Heart left ventricle (tissue), 16 donors: Measurements from ENCODE around the gene HMHB1. TPM values are rescaled to one million over a fixed set of nuclear protein-coding genes. Genes with fewer than 3 reads are reported as not detected.

ENCODE experiments used
- ATAC-seq, 4 donors: fragments of 200-7000 bp; cut with Tn5 transposase; one replicate each; pipeline ENCODE4 v1.9.1; 2020 to 2022; ENCODE audit warnings: moderate library complexity in 4 of 4, mild to moderate bottlenecking in 3 of 4, moderate number of reproducible peaks in 1 of 4
- DNase-seq, 5 donors: peaks; one replicate each; pipeline ENCODE4 v3.0.0-alpha.2; 2020
- H3K27ac ChIP-seq, 12 donors: fragments of 200-600 bp; sonication (generic) in 4 of 12; one replicate each; pipeline versions ENCODE4 v1.5.0 to v1.8.0; 2016 to 2022; ENCODE audit warnings: mild to moderate bottlenecking in 2 of 12
- H3K27me3 ChIP-seq, 9 donors: fragments of 200-600 bp; sonication (generic) in 2 of 9; one replicate each; pipeline versions ENCODE4 v1.5.1 to v1.8.0; 2016 to 2022; ENCODE audit warnings: mild to moderate bottlenecking in 3 of 9
- H3K36me3 ChIP-seq, 9 donors: fragments of 200-600 bp; sonication (generic) in 2 of 9; one replicate each; pipeline versions ENCODE4 v1.5.0 to v1.8.0; 2018 to 2022; ENCODE audit warnings: mild to moderate bottlenecking in 2 of 9
- H3K4me1 ChIP-seq, 12 donors: fragments of 200-600 bp; sonication (generic) in 4 of 12; one replicate each; pipeline versions ENCODE4 v1.5.0 to v1.8.0; 2016 to 2022; ENCODE audit warnings: mild to moderate bottlenecking in 3 of 12
- H3K4me3 ChIP-seq, 12 donors: fragments of 200-600 bp; sonication (generic) in 4 of 12; one replicate each; pipeline versions ENCODE4 v1.5.0 to v1.8.0; 2017 to 2022; ENCODE audit warnings: mild to moderate bottlenecking in 9 of 12, moderate library complexity in 4 of 12
- H3K9me3 ChIP-seq, 12 donors: fragments of 200-600 bp; sonication (generic) in 4 of 12; one replicate each; pipeline versions ENCODE4 v1.5.0 to v1.8.0; 2016 to 2022; ENCODE audit warnings: mild to moderate bottlenecking in 1 of 12
- CTCF ChIP-seq, 12 donors: fragments of 200-600 bp; sonication (generic) in 4 of 12; IDR thresholded peaks; one replicate each; pipeline versions ENCODE4 v1.5.0 to v1.8.0; 2018 to 2022; ENCODE audit warnings: antibody characterized with exemption in 12 of 12, mild to moderate bottlenecking in 5 of 12
- POLR2A ChIP-seq, 2 donors: fragments of 450-650 bp; IDR thresholded peaks; one replicate each; pipeline ENCODE4 v1.6.1; 2017; ENCODE audit warnings: antibody characterized with exemption in 2 of 2, mild to moderate bottlenecking in 2 of 2, moderate library complexity in 2 of 2
- WGBS, 4 donors: extraction: QIAGEN DNeasy Blood & Tissue Kit in 2 of 4; methylation state at CpG; one replicate each; pipeline versions ENCODE4 v1.1.5 to v1.1.7; 2013 to 2018; 5-methylcytosine and 5-hydroxymethylcytosine counted together
- intact Hi-C, 10 donors: fragments of 100-400 bp; cut with DNase I; formaldehyde crosslinking; loops; one replicate each; pipeline versions ENCODE4 v1.11.1 to v1.14.2; 2022
- polyA plus RNA-seq, 2 donors: library from polyadenylated mRNA; stranded (reverse); fragments of 200-250 nt; gene quantifications; one replicate each; pipeline ENCODE4 v1.2.3, GENCODE V29; 2013
- total RNA-seq, 9 donors: library from RNA; depleted of rRNA in 2 of 9; stranded (reverse); fragments of >200 nt in 2 of 9; fragmentation: NEBNext Ultra II Directional in 3 of 9; extraction: Animal tissue kit (Norgen Biotek cat#: 25700) in 3 of 9; gene quantifications; one replicate each; pipeline versions ENCODE4 v1.1.0 to v1.2.4, GENCODE V29; 2016 to 2023
- donor health status: ischemic (EF 13 %, LVEDD 7.1; RV severe dilation, severe dysfunction).
- donor health status: healthy with polysubstance abuse.
- donor health status: DM: no; HTN: yes; CAD: no.
- donor health status: DM: no; HTN: no; CAD: no.
- donor health status: ischemic (EF 25% LVEDD 6.9; RV normal size, moderate dysfunction).
- donor health status: ischemic (EF 25% LVEDD 5.7; RV mildly dilated, moderate dysfunction).
- donor health status: healthy.
- donor health status: DM: yes; HTN: yes; CAD: no.
- donor health status: ischemic (EF 35%, LVEDD 5.7; RV mildly dilated, moderate dysfunction).
- donor health status: nonischemic (EF 11% LVEDD 7.7; RV severe dilation, severe dysfunction).
- donor health status: DM: yes; HTN: yes; CAD: no.
- donor health status: PGD.
- donor health status: ischemic (EF 29% LVEDD 5.4; RV normal size, mild dysfunction).
- donor health status: nonischemic (EF 23%, LVEDD 6.1; RV moderate dilation, normal function).

The HMHB1 gene
- total and polyA plus RNA-seq, 11 donors, result not detected

DNA sequence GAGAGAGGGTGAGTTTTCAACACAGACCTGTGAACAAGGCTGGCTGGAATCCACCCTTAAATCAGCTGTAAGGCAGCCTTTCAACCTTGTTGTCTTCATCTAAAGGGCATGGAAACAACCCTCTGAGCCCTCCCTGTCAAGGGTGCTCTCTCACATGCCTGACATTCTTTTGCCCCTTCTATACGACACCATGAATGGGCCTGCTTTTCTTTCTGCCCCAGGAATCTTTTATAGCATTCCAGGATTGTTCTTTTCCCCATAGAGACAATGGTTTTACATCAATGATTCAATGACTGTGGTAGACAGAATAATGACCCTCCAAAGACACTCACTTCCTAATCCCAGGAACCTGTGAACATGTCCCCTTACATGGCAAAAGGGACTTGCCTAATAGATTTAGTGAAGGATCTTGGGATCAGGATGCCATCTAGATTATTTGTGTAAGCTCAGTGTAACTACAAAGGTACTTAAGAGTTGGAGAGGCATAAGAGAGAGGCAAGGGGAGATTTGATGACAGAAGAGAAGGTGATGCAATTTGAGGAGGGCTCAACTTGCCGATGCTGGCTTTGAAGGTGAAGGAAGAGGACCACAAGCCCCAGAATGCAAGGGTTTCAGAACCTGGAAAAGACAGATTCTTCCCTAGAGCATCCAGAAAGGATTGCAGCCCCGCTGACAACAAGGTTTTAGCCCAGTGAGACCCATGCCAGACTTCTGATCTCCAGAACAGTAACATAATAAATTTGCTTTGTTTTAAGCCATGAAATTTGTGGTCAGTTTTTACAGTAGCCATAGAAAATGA lies 29.2 kb upstream of the HMHB1 start:
- intact Hi-C loops, result no loop called here
- Histone ChIP-seq H3K27ac (no peak overlapping the region), H3K36me3 (no peaks in the 10 kb centered on the region), H3K27me3 (no peaks in the 10 kb centered on the region), H3K4me1 (peaks cover 0 to 3% (median 0%) of the 10 kb centered on the region in 12 donors), H3K9me3 (peaks cover 0 to 6% (median 0%) of the 10 kb centered on the region in 12 donors), H3K4me3 (no peak overlapping the region)
- WGBS, 4 donors, result 53 to 65% (median 60%) methylated on average over 3 of the region's 3 CpGs
- no peak for DNase-seq
- no peak for ATAC-seq
- no peak for TF ChIP-seq POLR2A (IDR thresholded peaks at IDR 0.05)
- no peak for TF ChIP-seq CTCF (IDR thresholded peaks at IDR 0.05)

DNA sequence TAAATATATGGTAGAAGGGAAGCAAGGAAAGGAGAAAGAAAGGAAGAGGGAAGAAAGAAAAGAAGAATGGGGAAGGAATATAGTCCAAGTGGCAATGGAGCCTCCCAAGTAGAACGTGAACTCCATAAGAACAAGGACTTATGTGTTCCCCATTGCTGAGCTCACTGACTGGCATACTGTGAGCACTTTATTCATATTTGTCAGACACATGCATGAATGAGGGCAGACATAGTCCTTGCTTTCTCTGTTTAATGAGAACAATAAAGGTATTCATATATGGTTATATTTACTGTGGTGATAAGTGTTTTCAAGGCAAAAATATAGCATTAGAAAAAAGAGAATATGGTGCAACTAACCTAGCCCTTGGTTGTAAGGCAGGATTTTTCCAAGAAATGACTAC lies 23.6 kb upstream of the HMHB1 start:
- Histone ChIP-seq H3K4me3 (no peak overlapping the region), H3K36me3 (no peaks in the 10 kb centered on the region), H3K9me3 (peaks cover 0 to 3% (median 0%) of the 10 kb centered on the region in 12 donors), H3K4me1 (peaks cover 0 to 20% (median 0%) of the 10 kb centered on the region in 12 donors), H3K27me3 (no peaks in the 10 kb centered on the region), H3K27ac (no peak overlapping the region)
- ATAC-seq, result no peak
- no peak for DNase-seq
- no peak for TF ChIP-seq POLR2A (IDR thresholded peaks at IDR 0.05)
- no peak for TF ChIP-seq CTCF (IDR thresholded peaks at IDR 0.05)
- WGBS, 4 donors, result 90 to 100% (median 95%) methylated on average over 1 of the region's 1 CpG
- intact Hi-C loops, result no loop called here

GRCh38 chr5:143790457-143791112 lies 21.4 kb upstream of the HMHB1 start:
- Histone ChIP-seq H3K9me3 (peaks cover 0 to 3% (median 0%) of the 10 kb centered on the region in 12 donors), H3K4me1 (peaks cover 0 to 20% (median 0%) of the 10 kb centered on the region in 12 donors), H3K4me3 (no peak overlapping the region), H3K36me3 (no peaks in the 10 kb centered on the region), H3K27me3 (no peaks in the 10 kb centered on the region), H3K27ac (no peak overlapping the region)
- 82 to 86% (median 85%) methylated on average over 2 of the region's 2 CpGs for WGBS, 4 donors
- no peak for DNase-seq
- TF ChIP-seq POLR2A (IDR thresholded peaks at IDR 0.05) (no peak), CTCF (IDR thresholded peaks at IDR 0.05) (no peak)
- no peak for ATAC-seq
- intact Hi-C loops, result no loop called here
